NT2/D1 (cell line): ENCODE results near the gene ARMC8.

Source experiments
- DNase-seq: peaks from one replicate; pipeline ENCODE4 v3.0.0-alpha.2; 2011; ENCODE audit warnings: low read depth, low spot score
- H3K27me3 ChIP-seq: 2 replicates; pipeline ENCODE4 v1.6.0; 2011; ENCODE audit warnings: mild to moderate bottlenecking; ENCODE audit not compliant: insufficient read length, insufficient read depth
- H3K36me3 ChIP-seq: 2 replicates; pipeline ENCODE4 v1.6.1; 2011; ENCODE audit warnings: mild to moderate bottlenecking, low read length, mixed read lengths; ENCODE audit not compliant: insufficient read depth, insufficient read length
- H3K4me1 ChIP-seq: 2 replicates; pipeline ENCODE4 v1.5.1; 2011; ENCODE audit not compliant: insufficient read depth, insufficient read length
- H3K4me3 ChIP-seq: 2 replicates; pipeline ENCODE4 v1.5.1; 2011; ENCODE audit warnings: low read depth; ENCODE audit not compliant: insufficient read length
- H3K9ac ChIP-seq: 2 replicates; pipeline ENCODE4 v1.6.0; 2011; ENCODE audit warnings: low read depth; ENCODE audit not compliant: insufficient read length
- H3K9me3 ChIP-seq: 2 replicates; pipeline ENCODE4 v1.5.1; 2011; ENCODE audit warnings: mild to moderate bottlenecking, low read length; ENCODE audit not compliant: insufficient read depth
- SUZ12 ChIP-seq: IDR thresholded peaks from 2 replicates; pipeline ENCODE4 v1.6.1; 2011; ENCODE audit not compliant: insufficient read length, insufficient read depth; ENCODE audit errors: extremely low read depth
- YY1 ChIP-seq: IDR thresholded peaks from 2 replicates; pipeline ENCODE4 v1.6.1; 2011; ENCODE audit not compliant: insufficient read length, insufficient read depth
- ZNF274 ChIP-seq: IDR thresholded peaks from 2 replicates; pipeline ENCODE4 v1.6.1; 2011; ENCODE audit warnings: mild to moderate bottlenecking, low read depth, low read length

The ARMC8 gene

GRCh38 chr3:138199851-138200250, 12.8 kb downstream of the ARMC8 start:
- H3K36me3 ChIP-seq, result peaks cover 15% of the 10 kb centered on the region
- H3K4me1 ChIP-seq, result peaks cover 3% of the 10 kb centered on the region
- no peak for TF ChIP-seq ZNF274
- TF ChIP-seq SUZ12, result no peak
- no peak for TF ChIP-seq YY1
- no peak for DNase-seq
- H3K27me3 ChIP-seq, result no peaks in the 10 kb centered on the region
- H3K4me3 ChIP-seq, result no peak overlapping the region
- H3K9me3 ChIP-seq, result no peaks in the 10 kb centered on the region
- no peak overlapping the region for H3K9ac ChIP-seq

GRCh38 chr3:138200424-138200823, 13.3 kb downstream of the ARMC8 start:
- no peak overlapping the region for H3K9ac ChIP-seq
- DNase-seq, result no peak
- H3K27me3 ChIP-seq, result no peaks in the 10 kb centered on the region
- H3K9me3 ChIP-seq, result no peaks in the 10 kb centered on the region
- H3K4me3 ChIP-seq, result no peak overlapping the region
- peaks cover 14% of the 10 kb centered on the region for H3K36me3 ChIP-seq
- H3K4me1 ChIP-seq, result peaks cover 3% of the 10 kb centered on the region
- no peak for TF ChIP-seq ZNF274
- no peak for TF ChIP-seq SUZ12
- no peak for TF ChIP-seq YY1

- TF ChIP-seq SUZ12 (no peak), ZNF274 (no peak), YY1 (no peak)
- H3K4me3 ChIP-seq, result no peak overlapping the region
- no peak for DNase-seq
- peaks cover 3% of the 10 kb centered on the region for H3K4me1 ChIP-seq
- H3K9me3 ChIP-seq, result peaks cover 6% of the 10 kb centered on the region; the same call in 1 of the 2 replicates
- no peaks in the 10 kb centered on the region for H3K27me3 ChIP-seq
- no peaks in the 10 kb centered on the region for H3K36me3 ChIP-seq
- H3K9ac ChIP-seq, result no peak overlapping the region
Observed at GRCh38 chr3:138202945-138203701, 16.0 kb downstream of the ARMC8 start.

GRCh38 chr3:138203938-138204337, 16.8 kb downstream of the ARMC8 start:
- Histone ChIP-seq H3K9me3 (peaks cover 9% of the 10 kb centered on the region; the same call in 1 of the 2 replicates), H3K36me3 (peaks cover 2% of the 10 kb centered on the region), H3K4me1 (peaks cover 3% of the 10 kb centered on the region), H3K4me3 (no peak overlapping the region), H3K27me3 (no peaks in the 10 kb centered on the region), H3K9ac (no peak overlapping the region)
- TF ChIP-seq ZNF274, result no peak
- no peak for TF ChIP-seq SUZ12
- no peak for TF ChIP-seq YY1
- DNase-seq, result no peak

GRCh38 chr3:138205527-138205926, 18.4 kb downstream of the ARMC8 start:
- Histone ChIP-seq H3K9me3 (peaks cover 9% of the 10 kb centered on the region; the same call in 1 of the 2 replicates), H3K27me3 (no peaks in the 10 kb centered on the region), H3K4me3 (no peak overlapping the region), H3K4me1 (peaks cover 3% of the 10 kb centered on the region), H3K9ac (no peak overlapping the region), H3K36me3 (peaks cover 4% of the 10 kb centered on the region)
- TF ChIP-seq SUZ12, result no peak
- no peak for TF ChIP-seq ZNF274
- no peak for TF ChIP-seq YY1
- no peak for DNase-seq

- Histone ChIP-seq H3K36me3 (peaks cover 4% of the 10 kb centered on the region), H3K9me3 (peaks cover 9% of the 10 kb centered on the region; the same call in 1 of the 2 replicates), H3K9ac (no peak overlapping the region), H3K4me1 (peaks cover 3% of the 10 kb centered on the region), H3K4me3 (no peak overlapping the region), H3K27me3 (no peaks in the 10 kb centered on the region)
- TF ChIP-seq SUZ12 (no peak), ZNF274 (no peak), YY1 (no peak)
- no peak for DNase-seq
Observed at GRCh38 chr3:138206196-138206595, 19.1 kb downstream of the ARMC8 start.

- Histone ChIP-seq H3K9ac (no peak overlapping the region), H3K36me3 (peaks cover 10% of the 10 kb centered on the region), H3K4me3 (no peak overlapping the region), H3K4me1 (no peaks in the 10 kb centered on the region), H3K27me3 (no peaks in the 10 kb centered on the region), H3K9me3 (peaks cover 9% of the 10 kb centered on the region; the same call in 1 of the 2 replicates)
- peak; percentile 20 for DNase-seq
- TF ChIP-seq ZNF274 (no peak), YY1 (no peak), SUZ12 (no peak)
Observed at GRCh38 chr3:138210528-138210927, 23.4 kb downstream of the ARMC8 start.
